Ectodermal cell (in vitro differentiated cells): ENCODE measurements around the gene THSD4.

Source experiments
- H3K27ac ChIP-seq: 2 replicates; pipeline ENCODE4 v1.7.0; 2013; ENCODE audit warnings: mild to moderate bottlenecking, low read depth, low read length; ENCODE audit not compliant: insufficient read depth, poor library complexity, severe bottlenecking
- H3K27me3 ChIP-seq: 2 replicates; pipeline ENCODE4 v1.7.0; 2013; ENCODE audit warnings: mild to moderate bottlenecking, low read length; ENCODE audit not compliant: insufficient read depth, control insufficient read depth, poor library complexity, severe bottlenecking
- H3K36me3 ChIP-seq: one replicate; pipeline ENCODE4 v1.7.0; 2013; ENCODE audit warnings: low read length; ENCODE audit not compliant: control insufficient read depth, insufficient read depth
- H3K4me1 ChIP-seq: one replicate; pipeline ENCODE4 v1.7.0; 2013; ENCODE audit warnings: low read length; ENCODE audit not compliant: control insufficient read depth, insufficient read depth
- H3K4me3 ChIP-seq: 2 replicates; pipeline ENCODE4 v1.7.0; 2013; ENCODE audit warnings: low read depth, low read length, control low read depth; ENCODE audit not compliant: insufficient read depth
- H3K9me3 ChIP-seq: 2 replicates; pipeline ENCODE4 v1.7.0; 2013; ENCODE audit warnings: mild to moderate bottlenecking, low read length, moderate library complexity; ENCODE audit not compliant: control insufficient read depth
- WGBS, 2 experiments: methylation state at CpG; one replicate each; pipeline ENCODE4 v1.1.7; 2013; ENCODE audit warnings: missing lambda C conversion rate in 2 of 2; 5-methylcytosine and 5-hydroxymethylcytosine counted together

Gene THSD4

GRCh38 chr15:71643918-71644317 is 528.6 kb downstream of the THSD4 start:
- WGBS, 2 experiments = 86% methylated on average over 2 of the region's 2 CpGs; no CpG with 5 or more reads in 1 of the 2 experiments
- H3K27ac ChIP-seq = no peak overlapping the region
- H3K9me3 ChIP-seq = no peaks in the 10 kb centered on the region
- H3K4me1 ChIP-seq = no peaks in the 10 kb centered on the region
- no peak overlapping the region for H3K4me3 ChIP-seq
- no peaks in the 10 kb centered on the region for H3K36me3 ChIP-seq
- H3K27me3 ChIP-seq = no peaks in the 10 kb centered on the region

- WGBS, 2 experiments = 89 to 94% methylated on average over 5 of the region's 5 CpGs
- H3K36me3 ChIP-seq = no peaks in the 10 kb centered on the region
- no peak overlapping the region for H3K27ac ChIP-seq
- H3K9me3 ChIP-seq = no peaks in the 10 kb centered on the region
- no peaks in the 10 kb centered on the region for H3K27me3 ChIP-seq
- no peaks in the 10 kb centered on the region for H3K4me1 ChIP-seq
- H3K4me3 ChIP-seq = no peak overlapping the region
Observed at GRCh38 chr15:71646767-71647486, 531.7 kb downstream of the THSD4 start.

GRCh38 chr15:71647487-71647808 is 532.2 kb downstream of the THSD4 start:
- Histone ChIP-seq H3K27ac (no peak overlapping the region), H3K36me3 (no peaks in the 10 kb centered on the region), H3K27me3 (no peaks in the 10 kb centered on the region), H3K4me3 (no peak overlapping the region), H3K4me1 (no peaks in the 10 kb centered on the region), H3K9me3 (no peaks in the 10 kb centered on the region)
- 96 to 98% methylated on average over 1 to 4 of the region's 4 CpGs for WGBS, 2 experiments

- Histone ChIP-seq H3K27me3 (no peaks in the 10 kb centered on the region), H3K36me3 (no peaks in the 10 kb centered on the region), H3K4me1 (no peaks in the 10 kb centered on the region), H3K4me3 (no peak overlapping the region), H3K27ac (no peak overlapping the region), H3K9me3 (no peaks in the 10 kb centered on the region)
- WGBS, 2 experiments = 77 to 86% methylated on average over 3 of the region's 3 CpGs
Observed at GRCh38 chr15:71648095-71648494, 532.8 kb downstream of the THSD4 start.

GRCh38 chr15:71649894-71650293 is 534.6 kb downstream of the THSD4 start:
- H3K9me3 ChIP-seq = no peaks in the 10 kb centered on the region
- H3K4me1 ChIP-seq = no peaks in the 10 kb centered on the region
- H3K4me3 ChIP-seq = no peak overlapping the region
- H3K27me3 ChIP-seq = no peaks in the 10 kb centered on the region
- no peaks in the 10 kb centered on the region for H3K36me3 ChIP-seq
- 85 to 92% methylated on average over 3 of the region's 3 CpGs for WGBS, 2 experiments
- no peak overlapping the region for H3K27ac ChIP-seq

- H3K9me3 ChIP-seq = no peaks in the 10 kb centered on the region
- no peaks in the 10 kb centered on the region for H3K4me1 ChIP-seq
- H3K27ac ChIP-seq = no peak overlapping the region
- no peaks in the 10 kb centered on the region for H3K36me3 ChIP-seq
- 94 to 95% methylated on average over 8 to 9 of the region's 9 CpGs for WGBS, 2 experiments
- no peak overlapping the region for H3K4me3 ChIP-seq
- no peaks in the 10 kb centered on the region for H3K27me3 ChIP-seq
Observed at GRCh38 chr15:71650603-71651002, 535.3 kb downstream of the THSD4 start.

GRCh38 chr15:71651750-71652186 is 536.5 kb downstream of the THSD4 start:
- H3K27ac ChIP-seq = no peak overlapping the region
- H3K36me3 ChIP-seq = no peaks in the 10 kb centered on the region
- no peak overlapping the region for H3K4me3 ChIP-seq
- no peaks in the 10 kb centered on the region for H3K4me1 ChIP-seq
- WGBS, 2 experiments = 59 to 60% methylated on average over 5 of the region's 5 CpGs
- no peaks in the 10 kb centered on the region for H3K9me3 ChIP-seq
- H3K27me3 ChIP-seq = no peaks in the 10 kb centered on the region

GRCh38 chr15:71654042-71654719 is 538.9 kb downstream of the THSD4 start:
- H3K27me3 ChIP-seq = no peaks in the 10 kb centered on the region
- WGBS, 2 experiments = 93 to 97% methylated on average over 8 of the region's 8 CpGs
- H3K9me3 ChIP-seq = no peaks in the 10 kb centered on the region
- no peaks in the 10 kb centered on the region for H3K36me3 ChIP-seq
- no peak overlapping the region for H3K27ac ChIP-seq
- H3K4me3 ChIP-seq = no peak overlapping the region
- no peaks in the 10 kb centered on the region for H3K4me1 ChIP-seq

- Histone ChIP-seq H3K27ac (no peak overlapping the region), H3K9me3 (no peaks in the 10 kb centered on the region), H3K4me3 (no peak overlapping the region), H3K36me3 (no peaks in the 10 kb centered on the region), H3K27me3 (no peaks in the 10 kb centered on the region), H3K4me1 (no peaks in the 10 kb centered on the region)
- 94% methylated on average over 3 of the region's 3 CpGs for WGBS, 2 experiments
Observed at GRCh38 chr15:71654720-71655174, 539.5 kb downstream of the THSD4 start.

GRCh38 chr15:71656425-71656824 is 541.2 kb downstream of the THSD4 start:
- WGBS, 2 experiments = 93% methylated on average over 4 of the region's 4 CpGs
- Histone ChIP-seq H3K9me3 (no peaks in the 10 kb centered on the region), H3K36me3 (no peaks in the 10 kb centered on the region), H3K4me3 (no peak overlapping the region), H3K27ac (no peak overlapping the region), H3K4me1 (no peaks in the 10 kb centered on the region), H3K27me3 (no peaks in the 10 kb centered on the region)
